Nephron (organoid): ENCODE results near the gene CCP110.
A peak's percentile ranks its signal among the peaks of the same experiment; 100 is the strongest.

ENCODE experiments used
- H3K27ac Mint-ChIP-seq, 3 experiments: 2 replicates each; pipeline ENCODE4 v1.8.0; 2020; ENCODE audit warnings: mixed read lengths in 3 of 3, mild to moderate bottlenecking in 2 of 3, moderate library complexity in 1 of 3
- H3K27me3 Mint-ChIP-seq: 2 replicates; pipeline ENCODE4 v1.8.0; 2021; ENCODE audit warnings: low read depth, mild to moderate bottlenecking, moderate library complexity, mixed read lengths
- H3K36me3 Mint-ChIP-seq: 2 replicates; pipeline ENCODE4 v1.8.0; 2020; ENCODE audit warnings: low read depth, mixed read lengths
- H3K4me1 Mint-ChIP-seq: 2 replicates; pipeline ENCODE4 v1.8.0; 2020; ENCODE audit warnings: mixed read lengths
- H3K4me3 Mint-ChIP-seq, 3 experiments: 2 replicates each; pipeline ENCODE4 v1.8.0; 2020; ENCODE audit warnings: mild to moderate bottlenecking in 3 of 3, mixed read lengths in 3 of 3, moderate library complexity in 2 of 3
- H3K9me3 Mint-ChIP-seq: 2 replicates; pipeline ENCODE4 v1.8.0; 2020; ENCODE audit warnings: mixed read lengths
- TF ChIP-seq, protein P1 (sequence below), 3 experiments: fragments of 200-600 bp; sonication (generic); IDR thresholded peaks; one replicate each; pipeline ENCODE4 v1.5.0; 2021; ENCODE audit warnings: antibody characterized with exemption in 3 of 3; ENCODE audit not compliant: unreplicated experiment in 3 of 3

Gene CCP110

GRCh38 chr16:19567560-19567959, 43.8 kb downstream of the CCP110 start:
- H3K27me3 Mint-ChIP-seq = no peaks in the 10 kb centered on the region
- H3K27ac Mint-ChIP-seq = no peak overlapping the region
- no peaks in the 10 kb centered on the region for H3K4me1 Mint-ChIP-seq
- H3K4me3 Mint-ChIP-seq = no peak overlapping the region
- TF ChIP-seq, protein P1, sequence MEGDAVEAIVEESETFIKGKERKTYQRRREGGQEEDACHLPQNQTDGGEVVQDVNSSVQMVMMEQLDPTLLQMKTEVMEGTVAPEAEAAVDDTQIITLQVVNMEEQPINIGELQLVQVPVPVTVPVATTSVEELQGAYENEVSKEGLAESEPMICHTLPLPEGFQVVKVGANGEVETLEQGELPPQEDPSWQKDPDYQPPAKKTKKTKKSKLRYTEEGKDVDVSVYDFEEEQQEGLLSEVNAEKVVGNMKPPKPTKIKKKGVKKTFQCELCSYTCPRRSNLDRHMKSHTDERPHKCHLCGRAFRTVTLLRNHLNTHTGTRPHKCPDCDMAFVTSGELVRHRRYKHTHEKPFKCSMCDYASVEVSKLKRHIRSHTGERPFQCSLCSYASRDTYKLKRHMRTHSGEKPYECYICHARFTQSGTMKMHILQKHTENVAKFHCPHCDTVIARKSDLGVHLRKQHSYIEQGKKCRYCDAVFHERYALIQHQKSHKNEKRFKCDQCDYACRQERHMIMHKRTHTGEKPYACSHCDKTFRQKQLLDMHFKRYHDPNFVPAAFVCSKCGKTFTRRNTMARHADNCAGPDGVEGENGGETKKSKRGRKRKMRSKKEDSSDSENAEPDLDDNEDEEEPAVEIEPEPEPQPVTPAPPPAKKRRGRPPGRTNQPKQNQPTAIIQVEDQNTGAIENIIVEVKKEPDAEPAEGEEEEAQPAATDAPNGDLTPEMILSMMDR (IDR thresholded peaks at IDR 0.05; ENCODE audit: unreplicated experiment in 3 of 3) = no peak
- peaks cover 52% of the 10 kb centered on the region for H3K36me3 Mint-ChIP-seq
- peaks cover 10% of the 10 kb centered on the region for H3K9me3 Mint-ChIP-seq

DNA sequence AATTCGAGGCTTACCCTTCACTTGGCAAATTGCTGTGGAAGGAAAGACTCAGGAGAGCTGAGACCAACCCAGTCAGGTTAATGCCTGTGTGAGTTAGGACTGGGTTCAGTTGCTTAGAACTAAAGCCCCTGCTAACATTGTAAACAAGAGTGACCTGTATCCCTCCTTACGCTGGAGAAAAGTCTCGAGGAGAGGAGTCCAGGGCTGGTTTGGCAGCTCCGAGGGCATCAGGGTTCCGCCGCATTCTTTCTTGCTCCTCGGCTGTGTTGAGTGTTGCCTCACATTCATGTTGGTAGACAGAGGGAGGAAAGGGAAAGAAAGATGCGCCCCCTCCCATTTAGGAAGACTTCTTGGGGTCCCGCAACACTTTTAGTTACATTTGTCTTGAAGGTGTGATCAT, 50.3 kb downstream of the CCP110 start:
- H3K36me3 Mint-ChIP-seq = peaks cover 59% of the 10 kb centered on the region
- H3K4me3 Mint-ChIP-seq = no peak overlapping the region
- TF ChIP-seq, protein P1 (IDR thresholded peaks at IDR 0.05; ENCODE audit: unreplicated experiment in 3 of 3) = no peak
- H3K27me3 Mint-ChIP-seq = no peaks in the 10 kb centered on the region
- H3K4me1 Mint-ChIP-seq = no peaks in the 10 kb centered on the region
- no peak overlapping the region for H3K27ac Mint-ChIP-seq
- H3K9me3 Mint-ChIP-seq = peaks cover 6% of the 10 kb centered on the region

DNA sequence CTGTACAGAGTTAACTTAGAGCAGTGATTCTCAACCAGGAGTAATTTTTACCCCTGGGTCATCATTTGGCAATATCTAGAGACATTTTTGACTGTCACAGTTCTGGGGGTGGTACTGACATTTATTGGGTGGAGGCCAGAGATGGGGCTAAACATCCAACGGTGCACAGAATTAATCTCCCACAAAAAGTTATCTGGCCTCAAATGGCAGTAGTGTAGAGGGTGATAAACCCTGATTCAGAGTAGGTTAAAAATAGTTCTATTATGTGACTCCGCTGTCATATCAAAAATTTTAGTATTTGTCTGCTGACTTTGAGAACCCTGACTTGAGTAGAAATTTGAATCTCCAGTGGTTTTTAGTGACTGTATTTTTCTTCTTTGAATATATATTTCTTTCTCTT, 50.9 kb downstream of the CCP110 start:
- H3K27me3 Mint-ChIP-seq = no peaks in the 10 kb centered on the region
- peaks cover 6% of the 10 kb centered on the region for H3K9me3 Mint-ChIP-seq
- TF ChIP-seq, protein P1 (IDR thresholded peaks at IDR 0.05; ENCODE audit: unreplicated experiment in 3 of 3) = no peak
- H3K4me3 Mint-ChIP-seq = no peak overlapping the region
- H3K36me3 Mint-ChIP-seq = peaks cover 58% of the 10 kb centered on the region
- H3K4me1 Mint-ChIP-seq = no peaks in the 10 kb centered on the region
- H3K27ac Mint-ChIP-seq = no peak overlapping the region

DNA sequence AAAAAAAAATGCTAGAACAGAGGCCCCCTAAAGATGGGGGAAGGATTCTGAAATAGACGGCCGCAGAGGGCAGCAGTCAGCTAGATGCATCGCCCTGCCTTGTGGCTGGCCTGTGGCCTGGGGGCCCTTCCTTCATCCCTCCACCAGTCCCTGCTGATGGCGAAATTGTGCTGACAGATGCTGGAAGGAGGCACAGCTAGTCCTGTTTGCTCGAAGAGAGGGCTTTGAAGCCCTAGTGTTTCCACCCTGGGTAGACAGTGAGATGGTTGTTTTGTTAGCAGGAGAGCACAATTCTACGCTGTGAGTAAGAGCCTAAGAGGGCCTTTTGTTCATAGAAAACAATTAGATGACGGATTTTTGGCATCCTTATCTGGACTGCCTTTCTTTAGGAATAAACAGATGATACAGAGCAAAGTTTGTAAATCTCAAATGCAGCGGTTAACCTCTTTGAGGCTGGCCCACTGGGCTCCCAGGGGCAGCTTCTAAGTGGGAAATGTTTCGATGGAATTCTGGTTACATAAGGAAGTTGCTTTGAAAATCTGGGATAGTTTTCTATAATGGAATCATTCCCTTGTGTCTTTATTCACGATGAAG, 54.7 kb downstream of the CCP110 start:
- TF ChIP-seq, protein P1 (IDR thresholded peaks at IDR 0.05; ENCODE audit: unreplicated experiment in 3 of 3) = no peak
- H3K9me3 Mint-ChIP-seq = peaks cover 17% of the 10 kb centered on the region
- no peaks in the 10 kb centered on the region for H3K27me3 Mint-ChIP-seq
- no peaks in the 10 kb centered on the region for H3K4me1 Mint-ChIP-seq
- peak overlapping the region in 2 of 3 experiments; percentile 65 to 81 for H3K27ac Mint-ChIP-seq
- no peak overlapping the region for H3K4me3 Mint-ChIP-seq
- H3K36me3 Mint-ChIP-seq = peaks cover 83% of the 10 kb centered on the region

DNA sequence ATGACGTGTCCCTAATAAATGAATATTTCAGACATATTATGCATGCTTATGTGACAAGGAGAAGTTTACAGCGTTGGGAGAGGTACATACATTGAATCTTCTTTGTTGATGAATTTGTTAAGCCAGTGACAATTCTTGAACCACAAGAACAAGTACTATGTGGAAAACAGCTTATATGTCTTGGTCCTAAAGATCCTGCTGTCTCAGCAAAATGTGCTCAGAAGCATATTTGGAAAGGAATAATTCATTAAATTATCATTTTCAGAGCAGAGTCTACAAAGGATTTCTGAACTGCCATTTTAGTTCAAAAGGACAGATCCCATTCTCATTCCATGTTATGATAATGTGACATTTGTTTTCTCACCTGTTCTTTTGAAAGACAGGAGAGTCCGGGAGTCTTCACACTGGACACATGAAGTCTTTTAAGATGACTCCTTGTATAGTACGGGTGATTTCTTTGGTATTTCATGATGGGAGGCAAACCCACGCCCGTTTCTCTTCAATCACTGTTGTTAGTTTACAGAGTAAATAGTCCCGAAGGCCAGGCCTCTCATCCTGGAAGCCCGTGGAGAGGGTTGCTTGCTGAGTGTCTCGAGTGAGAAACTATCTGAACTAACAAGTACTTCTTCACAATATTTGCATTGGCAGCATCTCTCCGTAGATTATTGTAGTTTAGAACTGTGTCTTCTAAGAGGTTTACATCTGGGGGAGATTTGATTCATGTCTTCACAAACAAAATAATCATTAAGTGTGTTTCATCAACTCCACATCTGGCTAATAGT, 58.5 kb downstream of the CCP110 start:
- TF ChIP-seq, protein P1 (IDR thresholded peaks at IDR 0.05; ENCODE audit: unreplicated experiment in 3 of 3) = no peak
- Mint-ChIP-seq H3K4me3 (no peak overlapping the region), H3K4me1 (no peaks in the 10 kb centered on the region), H3K27ac (peak overlapping the region in 1 of 3 experiments; percentile 73), H3K9me3 (peaks cover 17% of the 10 kb centered on the region), H3K27me3 (no peaks in the 10 kb centered on the region), H3K36me3 (peaks cover 87% of the 10 kb centered on the region)
